PC-9 (cell line): ENCODE results near the gene EPC2. TPM values are rescaled to one million over a fixed set of nuclear protein-coding genes. Genes with fewer than 3 reads are reported as not detected.

Source experiments
- BruUV-seq: library from RNA; stranded (reverse); fragments of 400-500 nt; replicated peaks from 2 replicates; lab custom pipeline; 2021; lab: Mats Ljungman, UMichigan
- CTCF ChIA-PET: fragments of 300-600 bp; sonication (Branson Sonifier 250); formaldehyde crosslinking; loops from one replicate; lab custom pipeline; 2022; ENCODE audit warnings: antibody characterized with exemption; lab: Charles Lee
- POLR2A ChIA-PET: fragments of 300-600 bp; sonication (Branson Sonifier 250); formaldehyde crosslinking; loops from one replicate; lab custom pipeline; 2022; ENCODE audit warnings: antibody characterized with exemption; ENCODE audit not compliant: unreplicated experiment; lab: Charles Lee
- DNase-seq, 2 experiments: peaks; one replicate each; pipeline versions ENCODE4 v3.0.0 to v3.0.0-alpha.2; 2015 to 2022; ENCODE audit warnings: mixed read lengths in 1 of 2
- H2AFZ ChIP-seq: fragments of 200-600 bp; sonication (generic); 2 replicates; pipeline ENCODE4 v1.8.1; 2017; ENCODE audit warnings: antibody characterized with exemption
- H3F3A ChIP-seq: fragments of 200-600 bp; sonication (generic); 2 replicates; pipeline ENCODE4 v1.8.1; 2017; ENCODE audit warnings: antibody characterized with exemption, mild to moderate bottlenecking, low read depth; ENCODE audit not compliant: insufficient read depth
- H3K27ac ChIP-seq: fragments of 200-600 bp; sonication (generic); 2 replicates; pipeline ENCODE4 v1.6.1; 2016; ENCODE audit warnings: mixed run types
- H3K27me3 ChIP-seq: fragments of 200-600 bp; sonication (generic); 2 replicates; pipeline ENCODE4 v1.6.1; 2016; ENCODE audit warnings: low read depth, mixed run types; ENCODE audit not compliant: insufficient read depth
- H3K36me3 ChIP-seq: fragments of 200-600 bp; sonication (generic); 2 replicates; pipeline ENCODE4 v1.6.1; 2016; ENCODE audit warnings: low read depth, mixed run types
- H3K4me1 ChIP-seq: fragments of 200-600 bp; sonication (generic); replicated peaks from 2 replicates; pipeline ENCODE4 v1.6.1; 2016; ENCODE audit warnings: mixed run types; ENCODE audit not compliant: insufficient read depth
- H3K4me2 ChIP-seq: fragments of 200-600 bp; sonication (generic); 2 replicates; pipeline ENCODE4 v1.6.1; 2017; ENCODE audit warnings: mixed run types
- H3K4me3 ChIP-seq: fragments of 200-600 bp; sonication (generic); 2 replicates; pipeline ENCODE4 v1.6.1; 2016; ENCODE audit warnings: mixed run types
- H3K79me2 ChIP-seq: fragments of 200-600 bp; sonication (generic); 2 replicates; pipeline ENCODE4 v1.6.1; 2017; ENCODE audit warnings: low read depth, mixed run types
- H3K9me2 ChIP-seq: fragments of 200-600 bp; sonication (generic); 2 replicates; pipeline ENCODE4 v1.8.1; 2017; ENCODE audit warnings: mild to moderate bottlenecking; ENCODE audit not compliant: insufficient read depth
- H3K9me3 ChIP-seq: fragments of 200-600 bp; sonication (generic); 2 replicates; pipeline ENCODE4 v1.8.1; 2016; ENCODE audit warnings: low read depth; ENCODE audit not compliant: insufficient read depth
- H4K20me1 ChIP-seq: fragments of 200-600 bp; sonication (generic); 2 replicates; pipeline ENCODE4 v1.8.1; 2017; ENCODE audit not compliant: insufficient read depth
- CTCF ChIP-seq: fragments of 200-600 bp; sonication (generic); conservative IDR thresholded peaks from 2 replicates; pipeline ENCODE4 v1.6.1; 2017; ENCODE audit warnings: mixed run types, antibody characterized with exemption, mild to moderate bottlenecking, moderate library complexity
- EZH2 ChIP-seq: fragments of 200-600 bp; sonication (generic); IDR thresholded peaks from 2 replicates; pipeline ENCODE4 v1.8.0; 2017; ENCODE audit warnings: antibody characterized with exemption, low read depth
- intact Hi-C: fragments of 100-400 bp; cut with micrococcal nuclease; formaldehyde crosslinking; loops from one replicate; pipeline ENCODE4 v1.10.0; 2022; ENCODE audit not compliant: unreplicated experiment
- total RNA-seq: library from RNA; stranded (reverse); gene quantifications from 2 replicates; pipeline ENCODE4 v1.2.3, GENCODE V29; 2021

EPC2 gene
- total RNA-seq, 1 experiment from 2014 or later = 29.8 TPM

- Histone ChIP-seq H3K9me3 (no peaks in the 10 kb centered on the region), H3K9me2 (no peaks in the 10 kb centered on the region), H2AFZ (no peak overlapping the region), H3K36me3 (no peaks in the 10 kb centered on the region), H3K4me3 (no peak overlapping the region), H3K4me1 (no peaks in the 10 kb centered on the region), H3F3A (no peaks in the 10 kb centered on the region), H4K20me1 (no peaks in the 10 kb centered on the region), H3K27ac (no peak overlapping the region), H3K4me2 (no peak overlapping the region), H3K27me3 (no peaks in the 10 kb centered on the region), H3K79me2 (no peaks in the 10 kb centered on the region)
- ChIA-PET POLR2A (no interaction called here), CTCF (no interaction called here)
- BruUV-seq = no TSS peak
- TF ChIP-seq EZH2 = no peak
- TF ChIP-seq CTCF = no peak
- intact Hi-C loops = no loop called here
- no peak for DNase-seq
Observed at GRCh38 chr2:148796735-148797512, 152.4 kb downstream of the EPC2 start.

- Histone ChIP-seq H3F3A (no peaks in the 10 kb centered on the region), H3K4me2 (no peak overlapping the region), H3K27ac (no peak overlapping the region), H3K36me3 (no peaks in the 10 kb centered on the region), H3K9me2 (no peaks in the 10 kb centered on the region), H3K79me2 (no peaks in the 10 kb centered on the region), H3K9me3 (no peaks in the 10 kb centered on the region), H3K4me1 (no peaks in the 10 kb centered on the region), H3K27me3 (no peaks in the 10 kb centered on the region), H2AFZ (no peak overlapping the region), H4K20me1 (no peaks in the 10 kb centered on the region), H3K4me3 (no peak overlapping the region)
- intact Hi-C loops = no loop called here
- no TSS peak for BruUV-seq
- ChIA-PET CTCF (no interaction called here), POLR2A (no interaction called here)
- TF ChIP-seq CTCF = no peak
- no peak for TF ChIP-seq EZH2
- DNase-seq = peak in 1 of 2 experiments; percentile 54
Observed at GRCh38 chr2:148802448-148803220, 158.1 kb downstream of the EPC2 start.

- no peaks in the 10 kb centered on the region for H3K9me3 ChIP-seq
- ChIA-PET CTCF (no interaction called here), POLR2A (no interaction called here)
- no peaks in the 10 kb centered on the region for H3K36me3 ChIP-seq
- no peak overlapping the region for H3K27ac ChIP-seq
- intact Hi-C loops = no loop called here
- no peaks in the 10 kb centered on the region for H3K9me2 ChIP-seq
- H3F3A ChIP-seq = peaks cover 5% of the 10 kb centered on the region; the same call in 1 of the 2 replicates
- H4K20me1 ChIP-seq = no peaks in the 10 kb centered on the region
- H3K79me2 ChIP-seq = no peaks in the 10 kb centered on the region
- no peaks in the 10 kb centered on the region for H3K27me3 ChIP-seq
- no peak for DNase-seq
- no peak overlapping the region for H3K4me3 ChIP-seq
- TF ChIP-seq CTCF = no peak
- no peak for TF ChIP-seq EZH2
- no peak overlapping the region for H3K4me2 ChIP-seq
- peaks cover 15% of the 10 kb centered on the region for H3K4me1 ChIP-seq
- H2AFZ ChIP-seq = no peak overlapping the region
- no TSS peak for BruUV-seq
Observed at GRCh38 chr2:148810081-148810480, 165.5 kb downstream of the EPC2 start.
